NCI-H146 (cell line): ENCODE results near the gene PSMB9.

Experiments used
- DNase-seq: peaks from one replicate; lab custom pipeline; 2025; lab: John Stamatoyannopoulos, UW

The PSMB9 gene

DNA sequence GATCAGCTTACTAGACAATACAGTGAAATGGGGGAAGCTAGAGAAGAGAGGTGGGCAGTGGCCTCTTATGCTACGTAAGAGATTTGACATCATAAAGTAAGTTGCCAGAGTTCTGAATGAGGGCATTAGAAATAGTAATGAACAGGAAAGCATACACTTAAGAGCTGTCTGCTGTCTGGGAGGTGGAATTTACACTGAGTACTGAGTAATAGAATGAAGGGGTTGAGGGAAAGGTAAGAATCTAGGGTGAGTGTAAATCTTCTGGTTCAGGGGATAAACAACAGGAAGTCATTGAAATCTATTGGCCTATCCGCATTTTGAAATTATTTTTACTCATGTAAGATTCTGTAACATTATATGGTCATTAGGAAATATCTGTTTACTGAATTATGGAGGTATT lies 51.1 kb downstream of the PSMB9 start:
- DNase-seq = no peak

DNA sequence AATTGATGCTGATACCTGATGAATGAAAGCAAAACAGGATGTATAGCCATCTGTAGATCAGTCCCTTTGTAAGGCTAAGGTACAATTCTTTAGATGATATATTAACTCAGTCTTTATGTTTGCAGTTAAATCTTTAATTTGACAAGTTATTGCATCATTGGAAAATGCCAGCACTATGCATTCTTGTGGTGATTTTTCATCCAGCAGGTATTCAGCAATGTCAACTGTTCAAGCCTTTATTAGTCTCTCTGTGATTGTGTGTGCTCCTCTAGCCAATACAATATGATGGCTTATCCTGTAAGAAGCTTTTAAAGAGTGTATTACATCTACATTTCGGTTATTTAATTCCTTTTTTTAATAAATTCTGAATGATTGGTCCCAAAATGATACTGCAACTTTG lies 52.5 kb downstream of the PSMB9 start:
- no peak for DNase-seq

DNA sequence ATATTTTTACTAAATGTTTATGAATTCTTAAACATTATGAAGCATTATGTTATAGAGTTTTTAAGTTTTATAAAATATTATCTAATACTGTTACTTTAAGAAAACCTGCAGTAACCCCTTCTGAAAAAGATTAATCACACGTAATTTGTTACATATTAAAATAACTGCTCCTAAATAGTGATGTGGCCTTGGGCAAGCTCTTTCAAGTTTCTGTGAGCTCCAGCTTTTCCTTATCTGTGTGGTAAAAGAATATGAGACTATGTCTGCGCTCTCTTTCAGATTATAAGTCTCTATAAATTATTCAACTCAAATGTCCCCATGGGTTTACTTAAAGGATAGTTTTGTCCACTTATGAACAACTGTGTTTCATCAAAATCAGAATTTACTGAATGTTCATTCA lies 54.9 kb downstream of the PSMB9 start:
- DNase-seq = no peak
